ENCODE data around the gene OLA1.

GRCh38 chr2:174094542-174094941, 153.8 kb downstream of the OLA1 start:
- TF ChIP-seq POLR2A (IDR thresholded peaks at IDR 0.05; ENCODE audit: low read depth, low read length) (no peak), TAF1 (IDR thresholded peaks at IDR 0.05; ENCODE audit: borderline replicate concordance, low read depth, low read length) (no peak)

Measured in GM12892 (cell line).